CD4-positive, alpha-beta memory T cell (primary cell): Measurements from ENCODE around the gene IL7R. TPM values are rescaled to one million over a fixed set of nuclear protein-coding genes. Genes with fewer than 3 reads are reported as not detected.

ENCODE experiments used
- CTCF ChIA-PET: fragments of 350-600 bp; sonication (Branson Sonifier 250); formaldehyde crosslinking; loops from one replicate; lab custom pipeline; 2021; ENCODE audit warnings: inconsistent platforms; ENCODE audit not compliant: partially characterized antibody; lab: Charles Lee
- POLR2A ChIA-PET: fragments of 350-600 bp; sonication (Branson Sonifier 250); formaldehyde crosslinking; loops from one replicate; lab custom pipeline; 2021; ENCODE audit not compliant: partially characterized antibody; lab: Charles Lee
- DNase-seq, 5 donors: peaks; one replicate each; pipeline versions ENCODE4 v3.0.0 to v3.0.0-alpha.2; 2020 to 2022; ENCODE audit warnings: mixed read lengths in 1 of 5
- H3K27ac ChIP-seq: one replicate; pipeline ENCODE4 v1.7.0; 2013; ENCODE audit warnings: low read depth, low read length
- H3K27me3 ChIP-seq: 2 replicates; pipeline ENCODE4 v1.7.0; 2013; ENCODE audit warnings: mild to moderate bottlenecking, low read length, moderate library complexity; ENCODE audit not compliant: insufficient read depth
- H3K36me3 ChIP-seq: 2 replicates; pipeline ENCODE4 v1.7.0; 2013; ENCODE audit warnings: mild to moderate bottlenecking, low read length, moderate library complexity; ENCODE audit not compliant: insufficient read depth
- H3K4me1 ChIP-seq: 2 replicates; pipeline ENCODE4 v1.7.0; 2013; ENCODE audit warnings: mild to moderate bottlenecking, low read length, moderate library complexity; ENCODE audit not compliant: insufficient read depth
- H3K4me3 ChIP-seq, 2 donors: one replicate each; pipeline ENCODE4 v1.7.0; 2013; ENCODE audit warnings: low read length in 2 of 2, mild to moderate bottlenecking in 1 of 2
- H3K9me3 ChIP-seq, 2 donors: one replicate each; pipeline ENCODE4 v1.7.0; 2013; ENCODE audit warnings: low read length in 2 of 2, control low read depth in 1 of 2; ENCODE audit not compliant: control insufficient read depth in 1 of 2
- H3K27ac Mint-ChIP-seq, 7 donors: one replicate each; pipeline ENCODE4 v1.8.0; 2020 to 2021; ENCODE audit warnings: mixed read lengths in 7 of 7, mild to moderate bottlenecking in 6 of 7, inconsistent platforms in 3 of 7, moderate library complexity in 3 of 7
- H3K27me3 Mint-ChIP-seq, 2 donors: one replicate each; pipeline ENCODE4 v1.8.0; 2020 to 2021; ENCODE audit warnings: mixed read lengths in 2 of 2
- H3K36me3 Mint-ChIP-seq, 2 donors: one replicate each; pipeline ENCODE4 v1.8.0; 2020 to 2021; ENCODE audit warnings: mixed read lengths in 2 of 2, inconsistent platforms in 1 of 2, mild to moderate bottlenecking in 1 of 2
- H3K4me1 Mint-ChIP-seq, 4 donors: one replicate each; pipeline ENCODE4 v1.8.0; 2020 to 2021; ENCODE audit warnings: mixed read lengths in 4 of 4, mild to moderate bottlenecking in 1 of 4
- H3K4me3 Mint-ChIP-seq, 8 donors: one replicate each; pipeline ENCODE4 v1.8.0; 2020 to 2021; ENCODE audit warnings: mixed read lengths in 8 of 8, mild to moderate bottlenecking in 7 of 8, moderate library complexity in 6 of 8, inconsistent platforms in 3 of 8
- H3K9me3 Mint-ChIP-seq, 8 donors: one replicate each; pipeline ENCODE4 v1.8.0; 2020 to 2021; ENCODE audit warnings: mixed read lengths in 8 of 8, mild to moderate bottlenecking in 5 of 8, inconsistent platforms in 3 of 8, moderate library complexity in 1 of 8
- intact Hi-C: fragments of 100-400 bp; cut with micrococcal nuclease; formaldehyde crosslinking; loops from one replicate; pipeline ENCODE4 v1.15.1; 2023
- polyA plus RNA-seq, 2 donors: library from polyadenylated mRNA; unstranded; fragments of 300-500 nt; fragmentation: Illumina TruSeq; gene quantifications; one replicate each; pipeline ENCODE4 v1.2.3, GENCODE V29; 2021
- total RNA-seq, 2 experiments: library from RNA; stranded (reverse); gene quantifications; one replicate each; pipeline ENCODE4 v1.2.3, GENCODE V29; 2021

Gene IL7R
- total and polyA plus RNA-seq, 4 experiments from 2014 or later, result 514 to 2,440 (median 1,801) TPM

DNA sequence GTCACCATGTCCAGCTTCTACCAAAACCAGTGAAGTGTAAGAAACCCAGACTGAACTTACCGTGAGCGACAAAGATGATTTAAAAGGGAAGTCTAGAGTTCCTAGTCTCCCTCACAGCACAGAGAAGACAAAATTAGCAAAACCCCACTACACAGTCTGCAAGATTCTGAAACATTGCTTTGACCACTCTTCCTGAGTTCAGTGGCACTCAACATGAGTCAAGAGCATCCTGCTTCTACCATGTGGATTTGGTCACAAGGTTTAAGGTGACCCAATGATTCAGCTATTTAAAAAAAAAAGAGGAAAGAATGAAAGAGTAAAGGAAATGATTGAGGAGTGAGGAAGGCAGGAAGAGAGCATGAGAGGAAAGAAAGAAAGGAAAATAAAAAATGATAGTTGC is 19.8 kb downstream of the IL7R start:
- ChIA-PET POLR2A (interaction anchor here (0.8 to 19.0 kb wide), 14 partner anchors 6 to 225 kb away, joined by 3 to 689 read pairs (median 8); partner anchors contain the start of gene IL7R), CTCF (interaction anchor here (1.3 to 1.5 kb wide), 2 partner anchors 22 to 99 kb away, joined by 3 to 4 read pairs; no protein-coding TSS in a partner anchor)
- Histone ChIP-seq H3K27ac (peak overlapping the region; percentile 16), H3K9me3 (no peaks in the 10 kb centered on the region), H3K36me3 (peaks cover 57% of the 10 kb centered on the region), H3K27me3 (no peaks in the 10 kb centered on the region), H3K4me3 (no peak overlapping the region), H3K4me1 (peaks cover 58% of the 10 kb centered on the region)
- no peaks in the 10 kb centered on the region for H3K27me3 Mint-ChIP-seq
- H3K4me1 Mint-ChIP-seq, result peaks cover 63 to 81% (median 72%) of the 10 kb centered on the region in 4 donors
- DNase-seq, result no peak
- H3K9me3 Mint-ChIP-seq, result peaks cover 0 to 72% (median 32%) of the 10 kb centered on the region in 8 donors
- H3K36me3 Mint-ChIP-seq, result peaks cover 72 to 79% of the 10 kb centered on the region in 2 donors
- H3K4me3 Mint-ChIP-seq, result peak overlapping the region in 5 of 8 donors; percentile 3 to 70 (median 29)
- peak overlapping the region in 5 of 7 donors; percentile 31 to 91 (median 60) for H3K27ac Mint-ChIP-seq
- intact Hi-C loops, result no loop called here

DNA sequence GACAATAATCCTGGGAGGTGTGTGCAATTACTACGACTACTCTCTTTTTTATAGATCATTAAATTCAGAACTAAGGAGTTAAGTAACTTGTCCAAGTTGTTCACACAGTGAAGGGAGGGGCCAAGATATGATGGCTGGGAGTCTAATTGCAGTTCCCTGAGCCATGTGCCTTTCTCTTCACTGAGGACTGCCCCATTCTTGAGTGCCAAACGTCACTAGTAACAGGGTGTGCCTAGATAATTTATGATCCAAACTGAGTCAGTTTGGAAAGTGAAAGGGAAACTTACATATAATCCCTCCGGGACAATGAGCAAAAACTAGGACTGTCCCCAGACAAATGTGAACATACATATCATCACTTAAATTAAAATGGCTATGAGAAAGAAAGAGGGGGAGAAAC is 20.2 kb downstream of the IL7R start:
- H3K4me3 ChIP-seq, result no peak overlapping the region
- ChIA-PET CTCF (interaction anchor here (1.3 kb wide), 1 partner anchor 100 kb away, joined by 3 read pairs; no protein-coding TSS in a partner anchor), POLR2A (interaction anchor here (1.2 to 19.0 kb wide), 11 partner anchors 5 to 226 kb away, joined by 3 to 689 read pairs (median 8); partner anchors contain the start of gene IL7R)
- H3K27ac ChIP-seq, result peak overlapping the region; percentile 16
- Mint-ChIP-seq H3K4me1 (peaks cover 61 to 81% (median 71%) of the 10 kb centered on the region in 4 donors), H3K4me3 (peak overlapping the region in 4 of 8 donors; percentile 3 to 58 (median 31)), H3K27ac (peak overlapping the region; percentile 53 to 89 (median 73)), H3K9me3 (peaks cover 0 to 72% (median 32%) of the 10 kb centered on the region in 8 donors), H3K27me3 (no peaks in the 10 kb centered on the region), H3K36me3 (peaks cover 68 to 74% of the 10 kb centered on the region in 2 donors)
- intact Hi-C loops, result no loop called here
- peaks cover 53% of the 10 kb centered on the region for H3K36me3 ChIP-seq
- H3K4me1 ChIP-seq, result peaks cover 57% of the 10 kb centered on the region
- DNase-seq, result no peak
- H3K9me3 ChIP-seq, result no peaks in the 10 kb centered on the region
- H3K27me3 ChIP-seq, result no peaks in the 10 kb centered on the region

DNA sequence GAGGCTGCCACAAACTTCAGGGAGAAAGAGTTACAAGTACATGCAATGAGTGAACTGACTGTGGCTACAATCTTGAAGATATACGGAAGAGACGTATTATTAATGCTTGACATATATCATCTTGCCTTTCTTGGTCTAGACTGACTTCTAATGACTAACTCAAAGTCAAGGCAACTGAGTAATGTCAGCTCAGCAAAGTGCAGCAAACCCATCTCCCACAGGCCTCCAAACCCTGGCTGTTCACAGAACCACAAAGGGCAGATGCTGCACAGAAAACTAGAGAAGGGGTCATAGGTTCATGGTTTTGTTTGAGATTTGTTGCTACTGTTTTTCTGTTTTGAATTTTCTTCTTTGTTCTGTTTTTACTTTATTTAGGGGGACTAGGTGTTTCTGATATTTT is 21.0 kb downstream of the IL7R start:
- Histone ChIP-seq H3K4me3 (no peak overlapping the region), H3K36me3 (peaks cover 48% of the 10 kb centered on the region), H3K27me3 (no peaks in the 10 kb centered on the region), H3K27ac (no peak overlapping the region), H3K9me3 (no peaks in the 10 kb centered on the region), H3K4me1 (peaks cover 63% of the 10 kb centered on the region)
- Mint-ChIP-seq H3K27ac (peak overlapping the region; percentile 53 to 89 (median 73)), H3K36me3 (peaks cover 60 to 70% of the 10 kb centered on the region in 2 donors), H3K4me1 (peaks cover 61 to 87% (median 75%) of the 10 kb centered on the region in 4 donors), H3K4me3 (peak overlapping the region in 6 of 8 donors; percentile 10 to 58 (median 34)), H3K9me3 (peaks cover 0 to 72% (median 32%) of the 10 kb centered on the region in 8 donors), H3K27me3 (no peaks in the 10 kb centered on the region)
- CTCF ChIA-PET, result interaction anchor here (0.9 kb wide), 1 partner anchor 227 kb away, joined by 3 read pairs; no protein-coding TSS in a partner anchor
- POLR2A ChIA-PET, result interaction anchor here (1.0 to 6.7 kb wide), 4 partner anchors 18 to 98 kb away, joined by 4 to 170 read pairs (median 18); no protein-coding TSS in a partner anchor
- no peak for DNase-seq
- intact Hi-C loops, result no loop called here

DNA sequence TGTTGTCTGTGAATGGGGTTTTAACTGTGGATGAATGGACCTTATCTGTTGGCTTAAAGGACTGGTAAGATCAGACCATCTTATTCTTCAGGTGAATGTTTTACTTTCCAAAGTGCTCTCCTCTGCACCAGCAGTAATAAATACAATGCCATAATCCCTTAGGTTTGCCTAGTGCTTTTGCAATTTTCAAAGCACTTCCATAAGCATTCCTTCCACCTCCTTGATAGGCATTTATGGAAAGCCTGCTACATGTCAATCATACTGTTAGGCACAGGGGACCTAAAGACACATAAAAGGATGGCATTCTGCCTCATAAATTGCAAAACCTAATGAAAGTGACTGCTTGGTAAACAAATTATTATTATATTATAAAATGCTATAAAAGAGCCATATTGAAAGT is 21.4 kb downstream of the IL7R start:
- intact Hi-C loops, result no loop called here
- H3K36me3 ChIP-seq, result peaks cover 46% of the 10 kb centered on the region

GRCh38 chr5:35879096-35879495 is 22.4 kb downstream of the IL7R start:
- Mint-ChIP-seq H3K4me3 (peak overlapping the region in 3 of 8 donors; percentile 3 to 44 (median 30)), H3K27me3 (no peaks in the 10 kb centered on the region), H3K36me3 (peaks cover 50 to 56% of the 10 kb centered on the region in 2 donors), H3K27ac (peak overlapping the region in 6 of 7 donors; percentile 2 to 63 (median 42)), H3K9me3 (peaks cover 0 to 68% (median 30%) of the 10 kb centered on the region in 8 donors), H3K4me1 (peaks cover 63 to 88% (median 77%) of the 10 kb centered on the region in 4 donors)
- intact Hi-C loops, result no loop called here
- Histone ChIP-seq H3K4me1 (peaks cover 72% of the 10 kb centered on the region), H3K27me3 (no peaks in the 10 kb centered on the region), H3K36me3 (peaks cover 36% of the 10 kb centered on the region), H3K4me3 (no peak overlapping the region), H3K9me3 (no peaks in the 10 kb centered on the region), H3K27ac (no peak overlapping the region)
- peak in 1 of 5 donors; percentile 12 for DNase-seq
- ChIA-PET CTCF (interaction anchor here (0.9 to 5.1 kb wide), 5 partner anchors 16 to 101 kb away, joined by 3 to 39 read pairs (median 3); no protein-coding TSS in a partner anchor), POLR2A (interaction anchor here (0.7 to 7.6 kb wide), 22 partner anchors 6 to 228 kb away, joined by 3 to 437 read pairs (median 34); partner anchors contain the start of gene IL7R)

More for the DNA sequence above, 21.4 kb downstream of the IL7R start:
- Histone ChIP-seq H3K9me3 (no peaks in the 10 kb centered on the region), H3K4me1 (peaks cover 67% of the 10 kb centered on the region), H3K27me3 (no peaks in the 10 kb centered on the region), H3K4me3 (no peak overlapping the region), H3K27ac (no peak overlapping the region)
- H3K36me3 Mint-ChIP-seq, result peaks cover 56 to 66% of the 10 kb centered on the region in 2 donors
- H3K4me3 Mint-ChIP-seq, result peak overlapping the region in 6 of 8 donors; percentile 10 to 50 (median 27)
- H3K4me1 Mint-ChIP-seq, result peaks cover 62 to 88% (median 76%) of the 10 kb centered on the region in 4 donors
- H3K9me3 Mint-ChIP-seq, result peaks cover 0 to 73% (median 32%) of the 10 kb centered on the region in 8 donors
- CTCF ChIA-PET, result interaction anchor here (0.9 to 5.1 kb wide), 2 partner anchors 99 to 227 kb away, joined by 3 to 39 read pairs; no protein-coding TSS in a partner anchor
- H3K27ac Mint-ChIP-seq, result peak overlapping the region in 6 of 7 donors; percentile 53 to 89 (median 75)
- DNase-seq, result no peak
- POLR2A ChIA-PET, result interaction anchor here (1.0 to 7.6 kb wide), 14 partner anchors 5 to 227 kb away, joined by 4 to 437 read pairs (median 69); partner anchors contain the start of gene IL7R
- no peaks in the 10 kb centered on the region for H3K27me3 Mint-ChIP-seq

DNA sequence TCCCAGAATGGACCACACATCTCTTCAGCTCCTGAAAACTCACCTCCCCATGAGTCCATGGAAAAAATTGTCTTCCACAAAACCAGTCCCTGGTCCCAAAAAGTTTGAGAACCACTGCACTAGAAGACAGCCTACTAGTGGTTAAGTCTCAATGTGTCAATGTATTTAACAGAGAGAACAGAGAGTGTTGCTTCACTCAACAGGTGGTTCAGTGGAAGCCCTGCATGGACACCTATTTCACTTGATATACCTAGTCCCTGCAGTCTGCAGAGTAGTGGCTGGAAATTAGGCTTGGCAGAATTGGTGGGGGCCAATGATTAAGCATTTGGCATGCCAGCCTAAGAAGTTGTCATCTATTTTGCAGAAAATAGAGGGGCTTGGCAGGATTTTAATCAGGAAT is 23.0 kb downstream of the IL7R start:
- Histone ChIP-seq H3K4me1 (peaks cover 72% of the 10 kb centered on the region), H3K36me3 (peaks cover 30% of the 10 kb centered on the region), H3K27me3 (no peaks in the 10 kb centered on the region), H3K27ac (no peak overlapping the region), H3K4me3 (no peak overlapping the region), H3K9me3 (no peaks in the 10 kb centered on the region)
- Mint-ChIP-seq H3K36me3 (peaks cover 45 to 50% of the 10 kb centered on the region in 2 donors), H3K4me3 (peak overlapping the region in 2 of 8 donors; percentile 23 to 33), H3K4me1 (peaks cover 62 to 88% (median 76%) of the 10 kb centered on the region in 4 donors), H3K27me3 (no peaks in the 10 kb centered on the region), H3K9me3 (peaks cover 0 to 67% (median 28%) of the 10 kb centered on the region in 8 donors), H3K27ac (peak overlapping the region in 5 of 7 donors; percentile 25 to 77 (median 57))
- DNase-seq, result peak in 1 of 5 donors; percentile 13
- ChIA-PET CTCF (interaction anchor here (0.7 to 5.1 kb wide), 11 partner anchors 12 to 101 kb away, joined by 3 to 39 read pairs (median 4); no protein-coding TSS in a partner anchor), POLR2A (interaction anchor here (0.7 to 7.6 kb wide), 26 partner anchors 7 to 229 kb away, joined by 3 to 437 read pairs (median 28); partner anchors contain the start of gene IL7R)
- intact Hi-C loops, result no loop called here
